Measurements from ENCODE around the gene TBC1D17.

- TF ChIP-seq EZH2 (IDR thresholded peaks at IDR 0.05; ENCODE audit: insufficient read depth, poor library complexity, severe bottlenecking) (no peak), EZH2phosphoT487 (IDR thresholded peaks at IDR 0.05; ENCODE audit: insufficient read depth, low read depth) (no peak)
These were observed 1.2 kb downstream of the TBC1D17 start for GRCh38 chr19:49878744-49879070.

Data from GM23248 (cell line).